Trophoblast cell (in vitro differentiated cells and primary cell): Measurements from ENCODE around the gene HOXD1.

ENCODE experiments used
- DNase-seq, 2 donors: peaks; one replicate each; pipeline ENCODE4 v3.0.0-alpha.2; 2016
- H2AFZ ChIP-seq: 2 replicates; pipeline ENCODE4 v1.6.1; 2013; ENCODE audit warnings: low read length, moderate library complexity, mild to moderate bottlenecking; ENCODE audit not compliant: insufficient read depth, poor library complexity
- H2AK5ac ChIP-seq: 2 replicates; pipeline ENCODE4 v1.6.1; 2013; ENCODE audit warnings: mild to moderate bottlenecking, low read length
- H2BK120ac ChIP-seq: 2 replicates; pipeline ENCODE4 v1.6.1; 2013; ENCODE audit warnings: low read length, mild to moderate bottlenecking, moderate library complexity; ENCODE audit not compliant: insufficient read depth, poor library complexity
- H2BK12ac ChIP-seq: 2 replicates; pipeline ENCODE4 v1.6.1; 2013; ENCODE audit warnings: mild to moderate bottlenecking, low read length, moderate library complexity
- H2BK5ac ChIP-seq: 2 replicates; pipeline ENCODE4 v1.6.1; 2013; ENCODE audit warnings: low read length, low read depth, moderate library complexity, mild to moderate bottlenecking; ENCODE audit not compliant: poor library complexity
- H3K14ac ChIP-seq: 2 replicates; pipeline ENCODE4 v1.6.1; 2013; ENCODE audit warnings: mild to moderate bottlenecking, low read length
- H3K18ac ChIP-seq: 2 replicates; pipeline ENCODE4 v1.6.1; 2013; ENCODE audit warnings: mild to moderate bottlenecking, low read length
- H3K23ac ChIP-seq: 2 replicates; pipeline ENCODE4 v1.6.1; 2013; ENCODE audit warnings: low read length
- H3K27ac ChIP-seq: 2 replicates; pipeline ENCODE4 v1.5.1; 2013; ENCODE audit warnings: low read depth, mild to moderate bottlenecking, inconsistent platforms, low read length, moderate library complexity
- H3K27me3 ChIP-seq: 2 replicates; pipeline ENCODE4 v1.6.1; 2013; ENCODE audit warnings: inconsistent platforms, mild to moderate bottlenecking, low read length, moderate library complexity; ENCODE audit not compliant: insufficient read depth
- H3K36me3 ChIP-seq, 2 experiments: 1 replicate in 1 of 2; 2 replicates in 1 of 2; pipeline ENCODE4 v1.6.1; 2013; ENCODE audit warnings: low read length in 2 of 2, mild to moderate bottlenecking in 2 of 2, moderate library complexity in 1 of 2; ENCODE audit not compliant: insufficient read depth in 2 of 2, control insufficient read depth in 1 of 2
- H3K4ac ChIP-seq: 2 replicates; pipeline ENCODE4 v1.6.1; 2013; ENCODE audit warnings: low read depth, mild to moderate bottlenecking, low read length, moderate library complexity
- H3K4me1 ChIP-seq, 2 experiments: 1 replicate in 1 of 2; 2 replicates in 1 of 2; pipeline ENCODE4 v1.6.1; 2013; ENCODE audit warnings: low read length in 2 of 2, mild to moderate bottlenecking in 2 of 2, moderate library complexity in 1 of 2; ENCODE audit not compliant: insufficient read depth in 2 of 2, control insufficient read depth in 1 of 2
- H3K4me2 ChIP-seq: 2 replicates; pipeline ENCODE4 v1.6.1; 2013; ENCODE audit warnings: inconsistent platforms, mild to moderate bottlenecking, low read length, moderate library complexity
- H3K4me3 ChIP-seq: 2 replicates; pipeline ENCODE4 v1.5.1; 2013; ENCODE audit warnings: mild to moderate bottlenecking, low read depth, low read length, inconsistent platforms
- H3K79me1 ChIP-seq: one replicate; pipeline ENCODE4 v1.6.1; 2013; ENCODE audit warnings: low read length
- H3K79me2 ChIP-seq: 2 replicates; pipeline ENCODE4 v1.6.1; 2013; ENCODE audit warnings: low read length, mild to moderate bottlenecking; ENCODE audit not compliant: control insufficient read depth, insufficient read depth, poor library complexity
- H3K9ac ChIP-seq: 2 replicates; pipeline ENCODE4 v1.6.1; 2013; ENCODE audit warnings: mild to moderate bottlenecking, low read length
- H3K9me3 ChIP-seq: 2 replicates; pipeline ENCODE4 v1.6.1; 2013; ENCODE audit warnings: low read depth, mild to moderate bottlenecking, control low read depth, inconsistent platforms, low read length; ENCODE audit not compliant: insufficient read depth
- H4K12ac ChIP-seq: 2 replicates; pipeline ENCODE4 v1.6.1; 2013; ENCODE audit warnings: low read depth, mild to moderate bottlenecking, low read length, moderate library complexity
- H4K8ac ChIP-seq: 2 replicates; pipeline ENCODE4 v1.6.1; 2013; ENCODE audit warnings: low read depth, mild to moderate bottlenecking, low read length, moderate library complexity
- H4K91ac ChIP-seq: one replicate; pipeline ENCODE4 v1.6.1; 2013; ENCODE audit warnings: low read depth, mild to moderate bottlenecking, low read length, moderate library complexity
- WGBS: extraction: QIAGEN DNeasy Blood & Tissue Kit; methylation state at CpG from one replicate; pipeline ENCODE4 v1.1.7; 2013; ENCODE audit warnings: missing lambda C conversion rate; ENCODE audit not compliant: insufficient read length, insufficient coverage; ENCODE audit errors: extremely low coverage; 5-methylcytosine and 5-hydroxymethylcytosine counted together

HOXD1 gene

GRCh38 chr2:176205126-176205525, 16.7 kb downstream of the HOXD1 start:
- H3K79me1 ChIP-seq, result no peaks in the 10 kb centered on the region
- H2AK5ac ChIP-seq, result no peak overlapping the region
- no peaks in the 10 kb centered on the region for H3K79me2 ChIP-seq
- H3K23ac ChIP-seq, result no peak overlapping the region
- H2BK12ac ChIP-seq, result no peak overlapping the region
- no peaks in the 10 kb centered on the region for H3K4me1 ChIP-seq
- no peak overlapping the region for H3K18ac ChIP-seq
- no peak overlapping the region for H3K4ac ChIP-seq
- no peak for DNase-seq
- H4K91ac ChIP-seq, result no peak overlapping the region
- H3K36me3 ChIP-seq, result no peaks in the 10 kb centered on the region
- no CpG with 5 or more reads among the region's 1 CpG for WGBS
- H4K8ac ChIP-seq, result no peak overlapping the region
- H3K27me3 ChIP-seq, result no peaks in the 10 kb centered on the region
- no peak overlapping the region for H3K27ac ChIP-seq
- H3K9ac ChIP-seq, result no peak overlapping the region
- no peak overlapping the region for H2BK120ac ChIP-seq
- H2BK5ac ChIP-seq, result no peak overlapping the region
- no peak overlapping the region for H3K4me3 ChIP-seq
- no peak overlapping the region for H4K12ac ChIP-seq
- H2AFZ ChIP-seq, result no peak overlapping the region
- H3K4me2 ChIP-seq, result no peak overlapping the region
- peaks cover 4% of the 10 kb centered on the region for H3K9me3 ChIP-seq
- H3K14ac ChIP-seq, result no peak overlapping the region

GRCh38 chr2:176206136-176206535, 17.7 kb downstream of the HOXD1 start:
- H3K9me3 ChIP-seq, result peaks cover under 1% of the 10 kb centered on the region

GRCh38 chr2:176206682-176207081, 18.2 kb downstream of the HOXD1 start:
- DNase-seq, result no peak
- Histone ChIP-seq H4K12ac (no peak overlapping the region), H3K14ac (no peak overlapping the region), H3K27ac (no peak overlapping the region), H3K23ac (no peak overlapping the region), H2BK120ac (no peak overlapping the region), H4K91ac (no peak overlapping the region), H3K79me1 (no peaks in the 10 kb centered on the region), H3K4me1 (no peaks in the 10 kb centered on the region), H3K4me2 (no peak overlapping the region), H3K27me3 (no peaks in the 10 kb centered on the region), H2BK12ac (no peak overlapping the region), H3K4ac (no peak overlapping the region), H2BK5ac (no peak overlapping the region), H3K9me3 (no peaks in the 10 kb centered on the region), H2AK5ac (no peak overlapping the region), H4K8ac (no peak overlapping the region), H3K9ac (no peak overlapping the region), H3K79me2 (no peaks in the 10 kb centered on the region), H3K4me3 (no peak overlapping the region), H3K18ac (no peak overlapping the region), H2AFZ (no peak overlapping the region), H3K36me3 (no peaks in the 10 kb centered on the region)
- no CpG with 5 or more reads among the region's 2 CpGs for WGBS

More at GRCh38 chr2:176206136-176206535, 17.7 kb downstream of the HOXD1 start:
- H3K23ac ChIP-seq, result no peak overlapping the region
- WGBS, result no CpG with 5 or more reads among the region's 2 CpGs
- H3K79me1 ChIP-seq, result no peaks in the 10 kb centered on the region
- no peak overlapping the region for H2BK12ac ChIP-seq
- H4K12ac ChIP-seq, result no peak overlapping the region
- H3K4me2 ChIP-seq, result no peak overlapping the region
- no peak for DNase-seq
- no peak overlapping the region for H3K14ac ChIP-seq
- H3K27ac ChIP-seq, result no peak overlapping the region
- no peak overlapping the region for H2AFZ ChIP-seq
- no peak overlapping the region for H3K4ac ChIP-seq
- no peak overlapping the region for H3K4me3 ChIP-seq
- no peak overlapping the region for H3K18ac ChIP-seq
- no peak overlapping the region for H2AK5ac ChIP-seq
- H3K27me3 ChIP-seq, result no peaks in the 10 kb centered on the region
- H3K9ac ChIP-seq, result no peak overlapping the region
- no peaks in the 10 kb centered on the region for H3K79me2 ChIP-seq
- H4K8ac ChIP-seq, result no peak overlapping the region
- H2BK5ac ChIP-seq, result no peak overlapping the region
- H4K91ac ChIP-seq, result no peak overlapping the region
- H3K4me1 ChIP-seq, result no peaks in the 10 kb centered on the region
- H3K36me3 ChIP-seq, result no peaks in the 10 kb centered on the region
- H2BK120ac ChIP-seq, result no peak overlapping the region

- no peak for DNase-seq
- H2BK5ac ChIP-seq, result no peak overlapping the region
- H3K23ac ChIP-seq, result no peak overlapping the region
- no peak overlapping the region for H4K8ac ChIP-seq
- no peaks in the 10 kb centered on the region for H3K36me3 ChIP-seq
- no peaks in the 10 kb centered on the region for H3K79me1 ChIP-seq
- H3K4me2 ChIP-seq, result no peak overlapping the region
- no peaks in the 10 kb centered on the region for H3K4me1 ChIP-seq
- WGBS, result no CpG with 5 or more reads among the region's 1 CpG
- H3K79me2 ChIP-seq, result no peaks in the 10 kb centered on the region
- no peak overlapping the region for H3K4me3 ChIP-seq
- H3K9me3 ChIP-seq, result no peaks in the 10 kb centered on the region
- no peak overlapping the region for H3K4ac ChIP-seq
- no peak overlapping the region for H2BK120ac ChIP-seq
- H4K12ac ChIP-seq, result no peak overlapping the region
- no peak overlapping the region for H3K27ac ChIP-seq
- H3K9ac ChIP-seq, result no peak overlapping the region
- H2AFZ ChIP-seq, result no peak overlapping the region
- no peaks in the 10 kb centered on the region for H3K27me3 ChIP-seq
- no peak overlapping the region for H4K91ac ChIP-seq
- no peak overlapping the region for H2AK5ac ChIP-seq
- no peak overlapping the region for H3K18ac ChIP-seq
- H2BK12ac ChIP-seq, result no peak overlapping the region
- H3K14ac ChIP-seq, result no peak overlapping the region
Measured at GRCh38 chr2:176211110-176211509, 22.6 kb downstream of the HOXD1 start.
